ENCODE measurements around the gene TRIM59.

DNA sequence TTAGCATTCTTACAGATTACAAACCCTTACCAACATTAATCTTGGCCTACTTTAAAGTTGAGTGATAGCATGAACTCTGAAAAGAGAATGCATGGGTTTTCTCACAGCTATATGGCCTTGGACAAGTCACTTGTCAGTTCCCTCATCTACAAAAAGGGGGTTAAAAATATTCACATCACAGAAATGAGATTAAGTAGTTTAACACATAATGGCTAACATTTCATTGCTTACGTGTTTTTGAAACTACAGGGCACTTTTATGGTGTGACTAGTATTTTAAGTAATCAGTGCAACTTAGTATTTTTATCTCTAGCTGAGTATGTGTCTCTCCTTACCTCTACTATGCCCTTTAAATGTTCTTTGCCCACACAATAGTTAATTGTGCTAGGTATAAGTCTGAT lies 13.8 kb downstream of the TRIM59 start:
- TF ChIP-seq POLR2AphosphoS5 (IDR thresholded peaks at IDR 0.05; ENCODE audit: low read depth, low read length): no peak
- no peak for TF ChIP-seq SIN3A (IDR thresholded peaks at IDR 0.05; ENCODE audit: borderline replicate concordance, insufficient read depth, low read length)
- TF ChIP-seq TAF1 (IDR thresholded peaks at IDR 0.05; ENCODE audit: borderline replicate concordance, insufficient read depth, low read length): no peak

Data from PFSK-1 (cell line).